Chondrocyte (in vitro differentiated cells): ENCODE data around the gene ENOX2. TPM values are rescaled to one million over a fixed set of nuclear protein-coding genes. Genes with fewer than 3 reads are reported as not detected.

ENCODE experiments used
- DNase-seq: peaks from one replicate; pipeline ENCODE4 v3.0.0; 2021; ENCODE audit warnings: mixed read lengths, low spot score
- H3K27ac Mint-ChIP-seq: one replicate; pipeline ENCODE4 v1.8.0; 2021; ENCODE audit warnings: mild to moderate bottlenecking, moderate library complexity, mixed read lengths; ENCODE audit not compliant: unreplicated experiment
- H3K27me3 Mint-ChIP-seq: 2 replicates; pipeline ENCODE4 v1.8.0; 2021; ENCODE audit warnings: low read depth, mixed read lengths
- H3K36me3 Mint-ChIP-seq: 2 replicates; pipeline ENCODE4 v1.8.0; 2021; ENCODE audit warnings: low read depth, mixed read lengths
- H3K4me1 Mint-ChIP-seq: 2 replicates; pipeline ENCODE4 v1.8.0; 2021; ENCODE audit warnings: low read depth, mild to moderate bottlenecking, mixed read lengths
- H3K4me3 Mint-ChIP-seq: one replicate; pipeline ENCODE4 v1.8.0; 2021; ENCODE audit warnings: mild to moderate bottlenecking, moderate library complexity, mixed read lengths; ENCODE audit not compliant: unreplicated experiment
- H3K9me3 Mint-ChIP-seq: 2 replicates; pipeline ENCODE4 v1.8.0; 2021; ENCODE audit warnings: low read depth, mixed read lengths
- total RNA-seq: library from RNA; stranded (reverse); gene quantifications from 3 replicates; pipeline ENCODE4 v1.2.1, GENCODE V29; 2021
- TF ChIP-seq, protein P1 (sequence below): fragments of 200-600 bp; sonication (generic); IDR thresholded peaks from 2 replicates; pipeline ENCODE4 v1.5.0; 2021; ENCODE audit warnings: antibody characterized with exemption, mild to moderate bottlenecking, moderate library complexity

Gene ENOX2
- total RNA-seq, 1 donor from 2014 or later, result 13.7 TPM

DNA sequence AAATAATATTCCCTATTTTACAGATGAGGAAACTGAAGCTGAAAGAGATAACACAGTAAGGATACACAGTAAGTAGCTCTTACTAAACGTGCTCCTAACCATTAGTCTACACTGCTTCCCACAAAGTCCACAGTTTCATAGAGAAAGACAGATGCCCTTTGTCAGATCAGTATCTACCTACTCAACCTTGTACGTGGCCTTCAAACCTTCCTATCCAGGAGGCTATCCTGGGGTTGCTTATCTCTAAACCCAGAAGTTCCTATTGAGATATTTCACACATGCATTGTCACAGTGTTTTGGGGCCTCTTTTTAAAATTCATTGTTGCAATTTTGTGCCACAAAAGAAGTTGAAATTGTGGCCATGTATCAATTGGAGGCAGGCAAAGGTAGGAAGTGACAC is 208.0 kb downstream of the ENOX2 start:
- DNase-seq, result no peak
- Mint-ChIP-seq H3K36me3 (peaks cover 2% of the 10 kb centered on the region), H3K27me3 (no peaks in the 10 kb centered on the region), H3K4me1 (no peaks in the 10 kb centered on the region), H3K9me3 (no peaks in the 10 kb centered on the region), H3K4me3 (no peak overlapping the region), H3K27ac (no peak overlapping the region)
- TF ChIP-seq, protein P1, sequence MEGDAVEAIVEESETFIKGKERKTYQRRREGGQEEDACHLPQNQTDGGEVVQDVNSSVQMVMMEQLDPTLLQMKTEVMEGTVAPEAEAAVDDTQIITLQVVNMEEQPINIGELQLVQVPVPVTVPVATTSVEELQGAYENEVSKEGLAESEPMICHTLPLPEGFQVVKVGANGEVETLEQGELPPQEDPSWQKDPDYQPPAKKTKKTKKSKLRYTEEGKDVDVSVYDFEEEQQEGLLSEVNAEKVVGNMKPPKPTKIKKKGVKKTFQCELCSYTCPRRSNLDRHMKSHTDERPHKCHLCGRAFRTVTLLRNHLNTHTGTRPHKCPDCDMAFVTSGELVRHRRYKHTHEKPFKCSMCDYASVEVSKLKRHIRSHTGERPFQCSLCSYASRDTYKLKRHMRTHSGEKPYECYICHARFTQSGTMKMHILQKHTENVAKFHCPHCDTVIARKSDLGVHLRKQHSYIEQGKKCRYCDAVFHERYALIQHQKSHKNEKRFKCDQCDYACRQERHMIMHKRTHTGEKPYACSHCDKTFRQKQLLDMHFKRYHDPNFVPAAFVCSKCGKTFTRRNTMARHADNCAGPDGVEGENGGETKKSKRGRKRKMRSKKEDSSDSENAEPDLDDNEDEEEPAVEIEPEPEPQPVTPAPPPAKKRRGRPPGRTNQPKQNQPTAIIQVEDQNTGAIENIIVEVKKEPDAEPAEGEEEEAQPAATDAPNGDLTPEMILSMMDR, result no peak

DNA sequence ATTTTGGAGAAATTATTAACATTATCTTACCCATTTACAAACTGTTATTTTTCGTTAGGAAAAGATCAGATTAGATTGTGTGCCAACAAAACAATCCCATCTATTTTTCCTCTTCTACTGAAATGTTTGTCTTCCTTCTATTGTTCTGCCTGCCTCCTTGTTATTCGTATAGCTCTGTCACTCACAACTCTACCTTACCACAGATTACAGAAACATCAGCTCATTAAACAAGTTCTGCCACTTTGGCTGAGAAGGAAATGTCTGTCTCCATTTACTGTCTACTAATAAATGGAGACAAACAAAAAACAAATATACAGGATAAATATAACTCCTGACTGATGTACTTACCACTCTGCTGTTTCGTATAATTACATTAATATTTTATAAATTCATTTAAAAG is 211.4 kb downstream of the ENOX2 start:
- no peaks in the 10 kb centered on the region for H3K4me1 Mint-ChIP-seq
- no peak overlapping the region for H3K27ac Mint-ChIP-seq
- H3K27me3 Mint-ChIP-seq, result no peaks in the 10 kb centered on the region
- no peak for DNase-seq
- H3K36me3 Mint-ChIP-seq, result peaks cover 5% of the 10 kb centered on the region
- no peak overlapping the region for H3K4me3 Mint-ChIP-seq
- TF ChIP-seq, protein P1, result no peak
- H3K9me3 Mint-ChIP-seq, result no peaks in the 10 kb centered on the region

DNA sequence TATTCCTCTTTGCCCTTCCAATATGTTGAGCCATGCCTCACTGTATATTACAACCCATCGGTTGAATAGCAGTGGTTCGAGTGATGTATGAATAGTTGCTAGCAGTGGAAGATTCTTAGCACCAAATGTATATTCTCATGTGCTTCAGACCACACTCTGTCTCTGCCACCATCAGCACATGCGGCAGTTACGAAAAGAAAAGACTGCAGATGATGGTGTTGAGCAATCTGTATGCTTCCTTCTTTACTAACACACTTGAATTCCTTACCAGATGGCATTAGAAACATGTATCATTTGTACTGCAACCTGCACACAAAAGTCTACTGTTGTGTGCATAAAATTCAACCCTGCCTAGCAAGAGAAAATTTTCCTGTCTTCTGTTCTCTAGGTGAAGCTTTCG is 214.6 kb downstream of the ENOX2 start:
- TF ChIP-seq, protein P1, result no peak
- H3K4me1 Mint-ChIP-seq, result peaks cover 2% of the 10 kb centered on the region
- H3K9me3 Mint-ChIP-seq, result no peaks in the 10 kb centered on the region
- H3K36me3 Mint-ChIP-seq, result peaks cover 7% of the 10 kb centered on the region
- H3K27ac Mint-ChIP-seq, result no peak overlapping the region
- H3K4me3 Mint-ChIP-seq, result no peak overlapping the region
- no peaks in the 10 kb centered on the region for H3K27me3 Mint-ChIP-seq
- DNase-seq, result no peak

DNA sequence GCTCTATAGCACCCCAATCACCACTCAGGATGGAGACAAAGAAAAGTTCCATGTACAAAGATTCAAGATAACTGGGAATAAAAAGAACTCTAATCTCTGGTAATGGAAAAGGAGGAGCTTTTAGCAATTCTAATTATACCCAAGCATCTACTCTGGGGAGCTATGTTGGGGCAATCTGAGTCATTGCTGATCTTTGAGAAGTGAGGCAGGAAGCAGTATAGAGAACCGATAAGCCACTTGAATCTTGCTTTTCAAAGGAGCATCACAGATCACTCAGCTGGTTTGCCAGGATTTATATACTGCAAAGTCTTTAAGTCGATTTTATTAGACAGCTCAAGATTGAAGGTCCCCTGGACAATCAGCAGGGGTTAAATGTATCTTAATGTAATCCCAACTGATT is 220.0 kb downstream of the ENOX2 start:
- Mint-ChIP-seq H3K27me3 (no peaks in the 10 kb centered on the region), H3K36me3 (peaks cover 4% of the 10 kb centered on the region), H3K4me3 (no peak overlapping the region), H3K27ac (peak overlapping the region; percentile 37), H3K9me3 (no peaks in the 10 kb centered on the region), H3K4me1 (peaks cover 24% of the 10 kb centered on the region)
- no peak for DNase-seq
- TF ChIP-seq, protein P1, result no peak

DNA sequence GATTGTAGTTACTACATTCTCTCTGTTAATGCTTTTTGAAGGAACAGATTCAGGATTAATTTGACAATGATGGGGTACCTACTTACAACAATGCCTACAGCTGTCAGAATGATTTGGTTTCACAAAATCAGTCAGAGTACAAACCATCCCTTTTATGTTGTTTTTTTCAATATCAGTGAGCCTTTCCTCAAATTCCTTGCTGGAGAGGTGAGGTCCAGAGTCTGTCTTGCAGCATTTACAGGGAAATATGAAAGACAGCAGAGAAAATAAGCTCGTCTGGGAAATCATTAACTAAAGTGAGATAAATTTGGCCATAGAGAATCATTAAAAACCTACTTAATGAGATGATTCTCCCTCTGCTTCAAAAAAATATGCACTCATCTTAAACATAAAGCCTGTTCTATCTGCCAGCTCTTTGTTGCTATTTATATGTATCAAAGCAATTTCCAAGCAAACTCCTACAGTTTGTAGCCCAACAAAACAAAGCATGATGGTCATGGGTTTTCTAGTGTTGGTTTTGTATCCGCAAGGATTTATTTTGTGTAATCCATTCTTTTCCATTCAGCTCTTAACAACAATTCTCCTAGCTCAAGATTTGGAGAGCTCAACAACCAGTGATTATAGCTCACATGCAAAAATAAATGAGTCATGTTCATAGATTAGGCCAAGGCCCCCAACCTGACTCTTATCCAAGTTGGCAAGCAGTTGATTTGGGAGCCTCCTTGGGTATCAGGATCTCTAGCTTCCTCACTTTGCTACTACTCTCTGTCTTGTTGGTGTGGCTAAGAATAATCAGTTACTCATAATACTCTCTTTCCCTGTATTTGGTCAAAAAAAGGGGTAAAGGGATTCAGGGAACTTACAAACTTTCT is 222.6 kb downstream of the ENOX2 start:
- Mint-ChIP-seq H3K36me3 (peaks cover 6% of the 10 kb centered on the region), H3K9me3 (no peaks in the 10 kb centered on the region), H3K27ac (no peak overlapping the region), H3K27me3 (no peaks in the 10 kb centered on the region), H3K4me1 (peaks cover 24% of the 10 kb centered on the region), H3K4me3 (no peak overlapping the region)
- TF ChIP-seq, protein P1, result no peak
- no peak for DNase-seq
